Ovary (tissue), 3 donors: ENCODE measurements around the gene TMEM132D.

Source experiments
- CTCF ChIP-seq, 3 donors: fragments of 450-650 bp in 2 of 3; fragments of 200-600 bp in 1 of 3; IDR thresholded peaks; one replicate each; pipeline versions ENCODE4 v1.5.1 to v1.8.0; 2016 to 2022; ENCODE audit warnings: antibody characterized with exemption in 3 of 3, mild to moderate bottlenecking in 1 of 3
- POLR2A ChIP-seq: fragments of 450-650 bp; IDR thresholded peaks from one replicate; pipeline ENCODE4 v1.6.1; 2017; ENCODE audit warnings: antibody characterized with exemption, mild to moderate bottlenecking, moderate library complexity
- donor health status: DM: no; HTN: no; CAD: no.

GRCh38 chr12:129588142-129588541 is 315.7 kb downstream of the TMEM132D start:
- TF ChIP-seq POLR2A = no peak
- TF ChIP-seq CTCF (IDR thresholded peaks at IDR 0.05) = no peak
